Measurements from ENCODE around the gene DNM3.

The DNM3 gene

DNA sequence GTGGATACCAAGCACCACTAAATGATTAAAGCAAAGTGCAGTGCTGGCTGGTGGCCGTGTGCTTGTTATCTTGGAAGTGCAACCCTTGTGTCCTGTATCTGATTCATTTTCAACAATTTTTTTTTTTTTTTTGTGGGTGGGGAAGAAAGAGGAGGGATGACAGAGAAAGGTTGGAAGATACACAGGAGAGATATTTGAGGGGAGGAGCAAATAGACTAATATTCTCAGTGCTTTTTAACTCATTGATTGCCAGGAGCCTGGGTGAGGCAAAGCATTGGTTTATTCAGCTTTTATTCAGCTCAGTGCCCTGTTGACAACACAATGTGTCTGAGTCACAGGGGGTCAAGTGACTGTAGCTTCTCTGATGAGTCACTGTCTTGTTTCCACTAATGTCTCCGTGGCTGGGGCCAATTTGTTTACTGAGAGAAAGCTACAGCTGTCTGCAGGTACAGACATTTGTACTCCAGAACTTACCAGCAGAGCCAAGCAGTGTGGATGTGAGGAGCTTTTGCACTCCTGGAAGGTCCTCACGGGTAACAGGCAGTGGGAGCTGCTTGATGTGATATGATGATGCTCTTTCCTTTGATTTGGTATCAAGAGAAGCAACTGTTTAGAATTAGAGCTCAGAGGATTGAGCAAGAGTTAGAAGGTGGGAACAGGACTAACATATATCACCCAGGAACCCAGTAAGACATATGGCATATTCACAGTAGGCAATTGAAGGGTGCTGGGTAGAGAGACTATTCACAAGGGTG, 23.6 kb upstream of the DNM3 start:
- no peak for DNase-seq (ENCODE audit: low read depth in 2 of 3, low spot score in 2 of 3)

DNA sequence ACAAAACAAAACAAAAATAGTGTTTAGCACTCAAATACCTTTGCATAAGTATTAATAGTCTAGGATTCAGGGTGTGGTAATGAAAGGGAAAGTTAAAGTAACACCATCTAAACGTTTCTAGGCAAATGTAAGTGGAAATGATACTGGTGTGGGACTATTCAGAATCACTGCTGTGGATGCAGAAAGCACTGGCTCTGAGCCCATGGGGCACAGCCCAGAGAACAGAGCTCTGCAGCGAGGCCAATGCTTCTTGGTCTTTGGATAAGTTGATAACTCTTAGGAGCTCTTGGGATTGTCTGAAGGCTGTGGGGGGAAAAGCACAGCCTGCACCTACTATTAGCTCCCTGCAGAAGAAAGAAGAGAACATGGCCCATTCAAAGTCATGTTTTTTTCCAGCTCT, 21.4 kb upstream of the DNM3 start:
- no peak for DNase-seq (ENCODE audit: low read depth in 2 of 3, low spot score in 2 of 3)

- DNase-seq (ENCODE audit: low read depth in 2 of 3, low spot score in 2 of 3) = no peak
These were observed 14.3 kb upstream of the DNM3 start for GRCh38 chr1:171826973-171827372.

GRCh38 chr1:171828794-171829193, 12.5 kb upstream of the DNM3 start:
- DNase-seq (ENCODE audit: low read depth in 2 of 3, low spot score in 2 of 3) = no peak

DNA sequence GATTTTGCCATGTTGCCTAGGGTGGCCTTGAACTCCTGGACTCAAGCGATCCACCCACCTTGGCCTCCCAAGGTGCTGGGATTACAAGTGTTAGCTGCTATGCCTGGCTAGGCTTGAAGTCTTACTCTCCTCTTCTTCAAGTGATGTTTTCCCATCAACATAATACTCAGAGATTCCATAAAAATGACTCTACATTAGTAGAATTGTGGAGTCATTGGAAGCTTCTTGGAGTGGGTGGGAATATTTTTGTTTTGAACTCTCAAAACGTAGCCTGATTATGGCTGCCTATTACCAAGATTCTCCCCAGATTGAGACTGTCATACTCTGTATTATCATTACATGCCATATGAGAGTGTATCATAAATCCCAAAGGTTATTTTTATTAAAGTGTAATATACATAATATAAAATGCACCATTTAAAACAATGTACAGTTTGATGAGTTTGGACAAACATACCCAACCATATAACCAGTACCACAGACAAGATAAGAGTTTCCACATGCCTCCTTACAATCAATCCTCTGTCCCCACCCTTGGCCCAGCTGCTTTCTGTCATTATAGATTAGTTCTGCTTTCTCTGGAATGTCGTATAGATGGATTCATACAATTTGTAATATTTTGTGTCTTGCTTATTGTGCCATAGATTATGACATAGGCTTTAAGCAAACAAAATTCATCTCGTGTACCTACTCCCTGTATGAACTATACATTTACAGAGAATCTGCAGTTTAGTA, 8.0 kb upstream of the DNM3 start:
- DNase-seq (ENCODE audit: low read depth in 2 of 3, low spot score in 2 of 3) = no peak

DNA sequence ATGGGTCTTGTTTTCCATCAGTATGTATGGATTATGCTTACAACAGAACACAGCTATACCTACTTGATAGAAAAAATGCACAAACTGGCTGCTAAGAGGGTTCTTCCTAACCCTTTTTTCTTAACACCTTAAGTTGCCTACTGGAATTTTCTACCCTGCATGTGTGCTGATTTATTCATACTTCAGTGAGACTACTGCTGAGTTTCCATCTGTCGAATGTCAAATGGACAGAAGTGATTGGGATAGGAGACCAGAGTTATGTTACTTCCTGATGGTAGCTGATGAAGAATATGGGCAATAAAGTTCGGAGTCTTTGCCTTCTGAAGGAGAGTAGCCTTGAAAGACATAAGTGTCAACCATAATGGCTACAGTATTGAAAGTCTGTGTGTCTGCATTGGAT, 6.5 kb upstream of the DNM3 start:
- no peak for DNase-seq (ENCODE audit: low read depth in 2 of 3, low spot score in 2 of 3)

DNA sequence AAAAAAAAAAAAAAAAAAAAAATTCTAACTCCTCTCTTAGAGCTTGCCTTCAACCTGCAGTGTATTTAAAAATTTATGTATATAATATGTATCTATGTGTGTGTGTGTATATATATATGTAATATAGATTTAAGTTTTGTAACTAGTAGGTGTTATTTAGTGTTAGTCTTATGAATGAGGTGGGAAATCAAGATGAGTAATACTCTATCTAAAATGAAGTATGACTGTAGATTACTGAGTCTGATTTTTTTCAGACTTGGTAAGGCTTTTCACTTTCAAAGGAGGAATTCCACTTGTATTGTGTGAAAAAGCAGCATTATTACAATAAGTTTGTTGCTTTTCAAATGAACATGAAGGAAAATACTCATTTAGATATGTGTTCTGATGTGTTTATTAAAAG, 5.4 kb upstream of the DNM3 start:
- no peak for DNase-seq (ENCODE audit: low read depth in 2 of 3, low spot score in 2 of 3)

DNA sequence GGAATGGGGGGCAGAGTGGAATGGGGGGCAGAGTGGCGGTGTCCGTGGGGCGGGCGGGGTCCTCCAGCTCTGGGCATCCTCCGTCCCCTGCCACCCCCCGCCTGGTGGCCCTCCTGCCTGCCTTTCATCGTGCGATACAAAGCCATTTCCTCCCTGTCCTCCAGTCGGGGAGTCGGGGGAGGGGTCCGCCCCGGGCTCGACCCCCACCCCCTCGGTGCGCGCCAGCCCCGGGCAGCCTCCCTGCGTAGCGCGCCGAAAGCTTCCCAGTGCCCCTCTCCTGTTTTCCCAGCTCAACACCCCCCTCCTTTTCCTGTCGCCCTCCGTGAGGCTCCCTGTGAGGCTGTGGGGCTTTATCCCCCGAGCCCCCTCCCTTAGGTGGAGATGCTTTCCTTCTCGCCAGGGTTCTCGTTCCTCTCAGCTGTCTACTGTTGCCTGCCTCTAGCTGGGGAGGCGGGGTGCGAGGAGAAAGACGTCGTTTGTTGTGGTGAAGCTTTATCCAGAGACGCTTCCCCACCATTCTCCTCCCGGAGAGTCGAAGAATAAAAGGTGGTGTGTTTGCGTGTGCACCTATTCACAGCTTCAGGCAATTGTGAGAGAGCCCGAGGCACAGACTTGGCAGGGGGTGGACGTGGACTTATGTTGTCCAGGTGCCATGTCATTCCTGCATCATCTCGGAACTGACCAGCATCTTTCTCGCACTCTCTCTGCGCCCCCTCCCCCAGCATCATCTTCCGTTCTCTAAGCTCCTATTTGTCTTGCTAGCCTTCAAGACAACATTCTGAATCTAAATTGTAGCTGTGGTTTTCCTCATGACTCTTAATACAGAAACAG, 848 bp downstream of the DNM3 start:
- no peak for DNase-seq (ENCODE audit: low read depth in 2 of 3, low spot score in 2 of 3)

DNA sequence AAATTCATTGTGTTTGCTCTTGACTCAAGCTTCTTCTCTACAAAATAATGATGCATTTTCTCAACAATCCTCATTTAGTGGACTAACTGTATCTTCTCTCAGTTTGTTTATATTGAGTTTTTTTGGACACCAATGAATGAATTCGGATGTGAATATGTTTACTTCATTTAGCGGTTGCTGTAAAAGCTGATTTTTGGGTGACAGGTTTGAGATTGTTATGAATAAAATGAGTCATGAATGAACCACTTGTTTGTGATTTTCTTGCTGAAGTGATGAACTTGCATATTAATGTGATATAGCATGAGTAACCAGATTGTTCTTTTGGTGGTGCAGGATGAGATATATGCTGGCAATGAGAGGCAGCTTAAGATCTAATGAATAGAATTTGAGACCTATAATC, 3.1 kb downstream of the DNM3 start:
- no peak for DNase-seq (ENCODE audit: low read depth in 2 of 3, low spot score in 2 of 3)

- no peak for DNase-seq (ENCODE audit: low read depth in 2 of 3, low spot score in 2 of 3)
These were observed 4.7 kb downstream of the DNM3 start for GRCh38 chr1:171845998-171846397.

DNA sequence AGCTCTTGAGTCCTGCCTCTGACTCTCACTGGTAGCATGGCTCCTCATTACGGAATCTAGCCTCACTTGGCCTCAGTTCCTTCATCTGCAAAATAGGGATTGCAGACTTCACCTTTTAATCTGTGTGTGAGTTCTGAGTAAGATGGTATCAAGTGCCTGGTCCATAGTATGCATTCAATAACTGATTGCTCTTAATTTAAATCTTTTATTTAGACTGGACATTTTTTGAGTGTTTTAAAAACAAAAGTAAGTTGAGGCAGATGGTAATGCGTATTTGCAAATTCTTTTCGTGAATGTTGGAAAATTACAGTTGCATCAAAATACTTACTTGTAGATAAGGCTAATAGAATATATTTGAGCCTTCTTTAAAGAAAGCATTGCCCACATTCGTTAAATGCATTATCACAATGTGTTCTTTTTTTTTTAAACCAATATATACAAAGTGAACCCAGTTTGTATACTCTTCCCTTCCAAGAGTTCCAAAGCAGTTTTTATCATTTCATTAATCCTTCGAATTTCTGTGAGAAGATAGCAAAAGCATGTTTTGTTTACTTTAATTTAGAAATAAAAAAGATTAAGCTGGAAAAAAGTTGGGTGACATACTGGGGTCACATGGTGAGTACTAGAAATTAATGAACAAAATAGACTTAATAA, 8.1 kb downstream of the DNM3 start:
- no peak for DNase-seq (ENCODE audit: low read depth in 2 of 3, low spot score in 2 of 3)

DNA sequence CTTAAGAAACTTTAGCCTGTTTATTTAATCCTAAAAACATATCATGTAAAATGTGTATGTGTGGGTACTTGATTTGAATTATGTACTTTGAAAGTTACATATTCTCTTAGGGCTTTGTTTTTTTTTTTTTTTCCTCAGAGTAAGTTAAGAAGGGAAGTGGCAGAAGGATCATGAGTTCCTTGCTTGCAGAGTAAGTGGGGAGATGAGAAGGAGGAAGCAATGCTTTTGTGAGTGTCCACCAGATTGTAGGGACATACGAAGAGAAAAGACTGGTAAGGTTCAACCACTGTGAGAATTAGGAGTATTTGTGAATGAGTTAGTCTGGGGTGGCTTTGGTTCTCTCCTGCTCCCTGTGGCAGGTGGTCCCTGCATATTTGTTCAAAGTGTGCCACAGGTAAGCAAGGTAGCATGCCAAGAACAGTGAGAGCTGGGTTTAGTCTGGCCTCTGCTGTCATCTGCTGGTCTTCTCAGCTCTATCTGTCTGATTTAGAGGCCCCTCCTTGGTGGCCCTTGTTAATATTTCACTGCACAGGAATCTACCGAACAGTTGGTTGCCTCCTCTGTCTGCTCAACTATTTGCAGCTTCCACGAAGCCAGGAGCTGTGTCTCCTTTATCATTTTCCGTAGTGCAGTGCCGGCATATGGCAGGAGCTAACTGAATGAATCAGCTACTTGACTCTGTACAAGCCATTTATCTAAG, 9.5 kb downstream of the DNM3 start:
- no peak for DNase-seq (ENCODE audit: low read depth in 2 of 3, low spot score in 2 of 3)

DNA sequence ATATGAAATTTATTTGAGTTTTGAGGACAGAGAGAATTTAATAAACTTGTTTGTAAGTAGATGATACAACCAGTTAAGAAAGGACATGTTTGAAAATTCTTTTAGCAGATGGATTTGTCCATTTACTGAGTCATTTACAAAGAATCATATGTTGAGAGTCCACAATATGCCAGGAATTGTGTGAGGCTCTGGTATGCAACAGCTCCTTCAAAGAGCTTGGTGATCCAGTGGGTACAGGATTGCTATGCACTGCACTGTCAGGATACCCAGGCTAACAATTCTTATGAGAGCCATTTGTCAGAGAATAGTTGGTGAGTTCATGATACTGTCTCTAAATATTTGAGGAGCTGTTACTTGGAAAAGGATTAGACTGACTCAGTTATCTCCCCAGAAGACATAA, 11.0 kb downstream of the DNM3 start:
- no peak for DNase-seq (ENCODE audit: low read depth in 2 of 3, low spot score in 2 of 3)

DNA sequence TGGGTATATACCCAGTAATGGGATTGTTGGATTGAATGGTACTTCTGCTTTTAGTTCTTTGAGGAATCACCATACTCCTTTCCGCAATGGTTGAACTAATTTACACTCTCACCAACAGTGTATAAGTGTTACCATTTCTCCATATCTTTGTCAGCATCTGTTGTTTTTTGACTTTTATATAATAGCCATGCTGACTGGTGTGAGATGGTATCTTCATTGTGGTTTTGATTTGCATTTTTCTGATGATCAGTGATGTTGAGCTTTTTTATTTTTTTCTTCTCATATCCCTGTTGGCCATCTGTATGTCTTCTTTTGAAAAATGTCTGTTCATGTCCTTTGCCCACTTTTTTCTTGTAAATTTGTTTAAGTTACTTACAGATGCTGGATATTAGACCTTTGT, 14.1 kb downstream of the DNM3 start:
- DNase-seq (ENCODE audit: low read depth in 2 of 3, low spot score in 2 of 3) = no peak

- no peak for DNase-seq (ENCODE audit: low read depth in 2 of 3, low spot score in 2 of 3)
These were observed 17.4 kb downstream of the DNM3 start for GRCh38 chr1:171858696-171859095.

- no peak for DNase-seq (ENCODE audit: low read depth in 2 of 3, low spot score in 2 of 3)
These were observed 19.4 kb downstream of the DNM3 start for GRCh38 chr1:171860696-171861095.

DNA sequence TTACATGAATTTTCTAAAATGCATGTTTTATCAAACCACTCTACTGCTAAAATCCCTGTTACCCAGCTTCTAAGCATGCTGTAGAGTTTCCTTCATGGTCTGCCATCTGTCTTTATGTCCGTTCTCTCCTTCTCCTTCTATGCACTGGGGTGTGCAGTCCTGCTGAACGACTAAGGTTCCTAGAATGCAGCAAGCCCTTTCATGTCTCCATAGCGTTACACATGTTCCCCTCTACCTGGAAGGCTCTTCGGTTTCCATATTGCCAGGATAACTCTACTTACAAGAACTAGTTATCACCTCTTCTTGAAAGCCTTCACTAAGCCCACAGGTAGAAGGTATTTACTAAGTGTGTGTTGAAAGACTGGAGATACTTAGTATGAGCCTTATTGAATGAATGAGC, 22.2 kb downstream of the DNM3 start:
- no peak for DNase-seq (ENCODE audit: low read depth in 2 of 3, low spot score in 2 of 3)

GRCh38 chr1:171864308-171864707, 23.0 kb downstream of the DNM3 start:
- no peak for DNase-seq (ENCODE audit: low read depth in 2 of 3, low spot score in 2 of 3)

DNA sequence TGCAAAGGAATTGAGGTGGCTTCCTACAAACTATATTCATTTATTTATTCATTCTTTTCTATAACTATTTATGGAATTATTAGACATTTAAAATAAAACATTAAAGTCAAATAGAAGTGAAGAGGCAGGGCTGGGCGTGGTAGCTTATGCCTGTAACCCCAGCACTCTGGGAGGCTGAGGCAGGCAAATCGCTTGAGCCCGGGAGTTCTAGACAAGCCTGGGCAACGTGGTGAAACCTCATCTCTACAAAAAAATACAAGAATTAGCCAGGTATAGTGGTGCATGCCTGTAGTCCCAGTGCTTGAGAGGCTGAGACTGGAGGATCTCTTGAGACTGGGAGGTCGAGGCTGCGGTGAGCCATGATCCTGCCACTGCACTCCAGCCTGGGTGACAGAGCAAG, 23.8 kb downstream of the DNM3 start:
- no peak for DNase-seq (ENCODE audit: low read depth in 2 of 3, low spot score in 2 of 3)

- DNase-seq (ENCODE audit: low read depth in 2 of 3, low spot score in 2 of 3) = no peak
These were observed 25.9 kb downstream of the DNM3 start for GRCh38 chr1:171867236-171867635.
